Measurements from ENCODE around the gene CELSR3. TPM values are rescaled to one million over a fixed set of nuclear protein-coding genes. Genes with fewer than 3 reads are reported as not detected.

The CELSR3 gene
- total and polyA plus RNA-seq, 4 donors = 0.16 to 0.37 (median 0.26) TPM

- Histone ChIP-seq H3K27ac (ENCODE audit: low read depth in 1 of 2, low read length in 2 of 2) (no peak within 1 kb of the TSS), H3K9ac (ENCODE audit: low read depth in 1 of 2, low read length in 2 of 2) (no peak within 1 kb of the TSS), H3K36me3 (ENCODE audit: control insufficient read depth in 4 of 4, insufficient read depth in 3 of 4, low read depth in 1 of 4, low read length in 3 of 4) (peaks cover 0 to 14% (median 3%) of the 10 kb centered on the region in 4 donors), H3K9me3 (ENCODE audit: control insufficient read depth in 4 of 4, low read length in 3 of 4) (peaks cover 2 to 5% (median 4%) of the 10 kb centered on the region in 4 donors), H3K4me1 (ENCODE audit: control insufficient read depth in 4 of 4, insufficient read depth in 4 of 4, low read length in 3 of 4) (no peaks in the 10 kb centered on the region), H3K4me3 (ENCODE audit: low read depth in 1 of 3, low read length in 3 of 3) (no peak within 1 kb of the TSS), H3K27me3 (ENCODE audit: control insufficient read depth in 4 of 4, insufficient read depth in 4 of 4, low read length in 3 of 4) (no peaks in the 10 kb centered on the region)
- no peak for DNase-seq (ENCODE audit: low spot score)
- 97% methylated on average over 19 of the region's 19 CpGs for WGBS
- no peak for TF ChIP-seq HNF4A (conservative IDR thresholded peaks at IDR 0.05)
- no peak for TF ChIP-seq EGR1 (IDR thresholded peaks at IDR 0.05; ENCODE audit: low read depth in 2 of 2)
- no peak for TF ChIP-seq FOXA2 (IDR thresholded peaks at IDR 0.05)
- no peak for TF ChIP-seq REST (IDR thresholded peaks at IDR 0.05)
- no peak for TF ChIP-seq HNF4G (IDR thresholded peaks at IDR 0.05)
- TF ChIP-seq CTCF (IDR thresholded peaks at IDR 0.05; ENCODE audit: low read depth, low read length, missing input control) = no peak
- no peak for TF ChIP-seq JUND (IDR thresholded peaks at IDR 0.05)
- no peak for TF ChIP-seq TAF1 (conservative IDR thresholded peaks at IDR 0.05)
- no peak for TF ChIP-seq ATF3 (IDR thresholded peaks at IDR 0.05)
- TF ChIP-seq YY1 (IDR thresholded peaks at IDR 0.05) = no peak
- TF ChIP-seq SP1 (IDR thresholded peaks at IDR 0.05) = no peak
- TF ChIP-seq RXRA (IDR thresholded peaks at IDR 0.05) = no peak
- no peak for TF ChIP-seq MAX (IDR thresholded peaks at IDR 0.05)
- no peak for TF ChIP-seq FOXA1 (IDR thresholded peaks at IDR 0.05)
- no peak for TF ChIP-seq ZBTB33 (IDR thresholded peaks at IDR 0.05)
Observed at GRCh38 chr3:48621461-48621869, 41.2 kb downstream of the CELSR3 start, which contains the start of gene TMEM89. TSS of gene TMEM89 (minus strand) at chr3:48621769. CDS start at chr3:48621756, 13 bp downstream.
